GM12892 (cell line): ENCODE results near the gene SIM2.

Experiments used
- POLR2A ChIP-seq: IDR thresholded peaks from 2 replicates; pipeline ENCODE4 v1.6.1; 2011; ENCODE audit warnings: low read depth, low read length, control low read depth
- POLR2AphosphoS5 ChIP-seq: IDR thresholded peaks from 2 replicates; pipeline ENCODE4 v1.6.1; 2011; ENCODE audit warnings: low read depth, low read length, control low read depth
- TAF1 ChIP-seq: IDR thresholded peaks from 2 replicates; pipeline ENCODE4 v1.6.1; 2011; ENCODE audit warnings: low read depth, mild to moderate bottlenecking, control low read depth, low read length, borderline replicate concordance

GRCh38 chr21:36686955-36687354 lies 12.0 kb upstream of the SIM2 start:
- TF ChIP-seq POLR2A = no peak
- no peak for TF ChIP-seq POLR2AphosphoS5
- no peak for TF ChIP-seq TAF1
